Measurements from ENCODE around the gene HPSE.

DNA sequence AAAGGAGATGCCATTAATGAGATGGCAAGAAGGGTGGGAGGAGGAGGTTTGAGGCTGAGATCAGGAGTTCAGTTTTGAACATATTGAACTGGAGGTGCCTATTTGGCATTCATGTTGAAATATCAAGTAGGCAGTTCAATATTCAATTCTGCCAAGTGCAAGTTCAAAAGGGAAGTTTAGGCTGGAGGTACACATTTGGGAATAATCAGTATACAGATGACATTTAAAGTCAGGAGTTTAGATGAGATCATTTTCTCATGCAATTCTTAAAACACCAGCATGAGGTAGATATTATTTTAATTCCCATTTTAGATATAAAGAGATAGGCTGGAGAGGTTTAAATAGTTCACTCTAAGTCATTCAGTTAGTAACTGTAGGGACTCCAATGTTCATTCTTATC, 76.2 kb downstream of the HPSE start:
- no peak for TF ChIP-seq GATA2 (IDR thresholded peaks at IDR 0.05; ENCODE audit: insufficient read depth, insufficient read length, low read depth, low read length)
- no peak for TF ChIP-seq EZH2 (IDR thresholded peaks at IDR 0.05; ENCODE audit: borderline replicate concordance, low read depth, low read length, severe bottlenecking)
- TF ChIP-seq POLR2A (IDR thresholded peaks at IDR 0.05; ENCODE audit: low read depth, low read length), result no peak
- TF ChIP-seq, protein P1, sequence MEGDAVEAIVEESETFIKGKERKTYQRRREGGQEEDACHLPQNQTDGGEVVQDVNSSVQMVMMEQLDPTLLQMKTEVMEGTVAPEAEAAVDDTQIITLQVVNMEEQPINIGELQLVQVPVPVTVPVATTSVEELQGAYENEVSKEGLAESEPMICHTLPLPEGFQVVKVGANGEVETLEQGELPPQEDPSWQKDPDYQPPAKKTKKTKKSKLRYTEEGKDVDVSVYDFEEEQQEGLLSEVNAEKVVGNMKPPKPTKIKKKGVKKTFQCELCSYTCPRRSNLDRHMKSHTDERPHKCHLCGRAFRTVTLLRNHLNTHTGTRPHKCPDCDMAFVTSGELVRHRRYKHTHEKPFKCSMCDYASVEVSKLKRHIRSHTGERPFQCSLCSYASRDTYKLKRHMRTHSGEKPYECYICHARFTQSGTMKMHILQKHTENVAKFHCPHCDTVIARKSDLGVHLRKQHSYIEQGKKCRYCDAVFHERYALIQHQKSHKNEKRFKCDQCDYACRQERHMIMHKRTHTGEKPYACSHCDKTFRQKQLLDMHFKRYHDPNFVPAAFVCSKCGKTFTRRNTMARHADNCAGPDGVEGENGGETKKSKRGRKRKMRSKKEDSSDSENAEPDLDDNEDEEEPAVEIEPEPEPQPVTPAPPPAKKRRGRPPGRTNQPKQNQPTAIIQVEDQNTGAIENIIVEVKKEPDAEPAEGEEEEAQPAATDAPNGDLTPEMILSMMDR (IDR thresholded peaks at IDR 0.05; ENCODE audit: extremely low read depth in 1 of 2, insufficient read depth in 1 of 2, low read depth in 1 of 2, low read length in 2 of 2), result no peak
- no peak for TF ChIP-seq JUN (IDR thresholded peaks at IDR 0.05; ENCODE audit: borderline replicate concordance, insufficient read depth, insufficient read length, low read depth)
- TF ChIP-seq POLR2AphosphoS5 (IDR thresholded peaks at IDR 0.05; ENCODE audit: insufficient read depth, low read depth, low read length), result no peak
- TF ChIP-seq, protein P2, sequence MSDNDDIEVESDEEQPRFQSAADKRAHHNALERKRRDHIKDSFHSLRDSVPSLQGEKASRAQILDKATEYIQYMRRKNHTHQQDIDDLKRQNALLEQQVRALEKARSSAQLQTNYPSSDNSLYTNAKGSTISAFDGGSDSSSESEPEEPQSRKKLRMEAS (IDR thresholded peaks at IDR 0.05; ENCODE audit: insufficient read depth, insufficient read length), result no peak
- no peak for TF ChIP-seq MYC (IDR thresholded peaks at IDR 0.05; ENCODE audit: low read depth, low read length)
- no peak for TF ChIP-seq FOS (IDR thresholded peaks at IDR 0.05; ENCODE audit: borderline replicate concordance, insufficient read depth, low read length)
